ENCODE results near the gene KLHL2.

The KLHL2 gene

GRCh38 chr4:165293927-165294649, 86.7 kb downstream of the KLHL2 start:
- DNase-seq: no peak

- peak; percentile 11 for DNase-seq
Measured at GRCh38 chr4:165294907-165295306, 87.5 kb downstream of the KLHL2 start.

- no peak for DNase-seq
Measured at GRCh38 chr4:165297626-165298025, 90.3 kb downstream of the KLHL2 start.

GRCh38 chr4:165299399-165300060, 92.2 kb downstream of the KLHL2 start:
- no peak for DNase-seq

GRCh38 chr4:165301833-165302232, 94.5 kb downstream of the KLHL2 start:
- DNase-seq: peak; percentile 32

GRCh38 chr4:165302658-165303057, 95.3 kb downstream of the KLHL2 start:
- DNase-seq: no peak

GRCh38 chr4:165308166-165308565, 100.8 kb downstream of the KLHL2 start:
- DNase-seq: no peak

GRCh38 chr4:165308606-165309005, 101.2 kb downstream of the KLHL2 start:
- DNase-seq: no peak

GRCh38 chr4:165309456-165309855, 102.1 kb downstream of the KLHL2 start:
- DNase-seq: no peak

GRCh38 chr4:165312506-165312905, 105.1 kb downstream of the KLHL2 start:
- no peak for DNase-seq

GRCh38 chr4:165319030-165319429, 111.7 kb downstream of the KLHL2 start:
- DNase-seq: no peak

GRCh38 chr4:165319509-165319908, 112.1 kb downstream of the KLHL2 start:
- no peak for DNase-seq

GRCh38 chr4:165324236-165324917, 117.0 kb downstream of the KLHL2 start:
- DNase-seq: no peak

GRCh38 chr4:165324918-165325304, 117.5 kb downstream of the KLHL2 start:
- DNase-seq: no peak

GRCh38 chr4:165325732-165326512, 118.6 kb downstream of the KLHL2 start:
- peak; percentile 45 for DNase-seq

- DNase-seq: no peak
Measured at GRCh38 chr4:165326831-165327210, 119.5 kb downstream of the KLHL2 start.

- DNase-seq: peak; percentile 99
Measured at GRCh38 chr4:165327211-165328100, 120.1 kb downstream of the KLHL2 start, which contains the start of gene MSMO1. TSS of gene MSMO1 (plus strand) at chr4:165327669. CDS start at chr4:165333371, 5,702 bp downstream.

- no peak for DNase-seq
Measured at GRCh38 chr4:165328101-165328425, 120.7 kb downstream of the KLHL2 start.

- no peak for DNase-seq
Measured at GRCh38 chr4:165328708-165329107, 121.3 kb downstream of the KLHL2 start.

- DNase-seq: no peak
Measured at GRCh38 chr4:165330071-165330470, 122.7 kb downstream of the KLHL2 start.

GRCh38 chr4:165330666-165331065, 123.3 kb downstream of the KLHL2 start:
- DNase-seq: no peak

- peak; percentile 67 for DNase-seq
Measured at GRCh38 chr4:165331359-165331758, 124.0 kb downstream of the KLHL2 start.
